ENCODE results near the gene DPP6. TPM values are rescaled to one million over a fixed set of nuclear protein-coding genes. Genes with fewer than 3 reads are reported as not detected.

Gene DPP6
- total RNA-seq, 1 donor from 2014 or later, result 2.2 TPM

- Mint-ChIP-seq H3K27ac (ENCODE audit: unreplicated experiment) (no peak overlapping the region), H3K27me3 (ENCODE audit: low read depth) (no peaks in the 10 kb centered on the region), H3K4me3 (no peak overlapping the region), H3K9me3 (no peaks in the 10 kb centered on the region), H3K36me3 (ENCODE audit: low read depth) (no peaks in the 10 kb centered on the region), H3K4me1 (no peaks in the 10 kb centered on the region)
- DNase-seq (ENCODE audit: low read depth, low spot score), result no peak
- TF ChIP-seq, protein P1, sequence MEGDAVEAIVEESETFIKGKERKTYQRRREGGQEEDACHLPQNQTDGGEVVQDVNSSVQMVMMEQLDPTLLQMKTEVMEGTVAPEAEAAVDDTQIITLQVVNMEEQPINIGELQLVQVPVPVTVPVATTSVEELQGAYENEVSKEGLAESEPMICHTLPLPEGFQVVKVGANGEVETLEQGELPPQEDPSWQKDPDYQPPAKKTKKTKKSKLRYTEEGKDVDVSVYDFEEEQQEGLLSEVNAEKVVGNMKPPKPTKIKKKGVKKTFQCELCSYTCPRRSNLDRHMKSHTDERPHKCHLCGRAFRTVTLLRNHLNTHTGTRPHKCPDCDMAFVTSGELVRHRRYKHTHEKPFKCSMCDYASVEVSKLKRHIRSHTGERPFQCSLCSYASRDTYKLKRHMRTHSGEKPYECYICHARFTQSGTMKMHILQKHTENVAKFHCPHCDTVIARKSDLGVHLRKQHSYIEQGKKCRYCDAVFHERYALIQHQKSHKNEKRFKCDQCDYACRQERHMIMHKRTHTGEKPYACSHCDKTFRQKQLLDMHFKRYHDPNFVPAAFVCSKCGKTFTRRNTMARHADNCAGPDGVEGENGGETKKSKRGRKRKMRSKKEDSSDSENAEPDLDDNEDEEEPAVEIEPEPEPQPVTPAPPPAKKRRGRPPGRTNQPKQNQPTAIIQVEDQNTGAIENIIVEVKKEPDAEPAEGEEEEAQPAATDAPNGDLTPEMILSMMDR (conservative IDR thresholded peaks at IDR 0.05), result no peak
These were observed 115.6 kb downstream of the DPP6 start for GRCh38 chr7:154167807-154168206.

DNA sequence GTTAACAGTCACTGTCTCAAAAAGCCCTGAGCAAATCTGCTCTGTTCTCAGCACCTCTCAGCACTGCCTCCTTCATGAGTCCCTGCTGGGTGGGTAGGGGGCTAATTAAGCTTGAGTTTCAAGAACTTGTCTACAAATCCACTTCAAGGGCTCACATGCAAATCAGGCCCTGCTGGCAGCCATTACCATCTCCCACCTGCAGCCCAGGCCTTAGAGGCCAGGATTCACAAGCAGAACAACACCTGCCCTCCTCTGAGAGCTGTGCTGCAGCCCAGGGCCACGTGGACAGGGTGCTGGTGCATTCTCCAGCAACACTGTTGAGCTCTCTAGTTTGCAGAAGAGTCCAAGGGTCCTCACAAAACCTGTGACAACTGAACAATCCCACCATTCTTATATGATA, 119.2 kb downstream of the DPP6 start:
- DNase-seq (ENCODE audit: low read depth, low spot score), result no peak
- H3K4me1 Mint-ChIP-seq, result no peaks in the 10 kb centered on the region
- TF ChIP-seq, protein P1 (conservative IDR thresholded peaks at IDR 0.05), result no peak

DNA sequence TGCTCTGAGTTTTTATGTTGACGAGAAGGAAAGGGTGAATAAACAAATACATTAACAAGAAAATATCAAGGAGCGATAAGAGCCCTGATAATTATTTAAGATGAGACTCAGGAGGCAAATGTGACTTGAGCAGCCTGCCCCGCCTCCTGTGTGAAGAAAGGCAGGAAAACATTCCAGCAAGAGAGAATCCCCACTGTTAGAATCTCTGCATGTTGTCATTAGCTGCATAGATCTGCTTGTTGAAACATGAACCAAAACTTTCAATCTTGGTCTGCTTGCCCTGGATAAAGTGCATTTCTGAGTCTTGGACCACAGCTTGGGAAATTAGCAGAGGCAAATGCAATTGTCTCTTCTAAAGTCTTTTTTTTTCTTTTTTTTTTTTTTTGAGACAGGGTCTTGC, 120.0 kb downstream of the DPP6 start:
- DNase-seq (ENCODE audit: low read depth, low spot score), result no peak

More for the DNA sequence above, 119.2 kb downstream of the DPP6 start:
- Mint-ChIP-seq H3K36me3 (ENCODE audit: low read depth) (no peaks in the 10 kb centered on the region), H3K4me3 (no peak overlapping the region), H3K27me3 (ENCODE audit: low read depth) (no peaks in the 10 kb centered on the region), H3K27ac (ENCODE audit: unreplicated experiment) (no peak overlapping the region), H3K9me3 (no peaks in the 10 kb centered on the region)

DNA sequence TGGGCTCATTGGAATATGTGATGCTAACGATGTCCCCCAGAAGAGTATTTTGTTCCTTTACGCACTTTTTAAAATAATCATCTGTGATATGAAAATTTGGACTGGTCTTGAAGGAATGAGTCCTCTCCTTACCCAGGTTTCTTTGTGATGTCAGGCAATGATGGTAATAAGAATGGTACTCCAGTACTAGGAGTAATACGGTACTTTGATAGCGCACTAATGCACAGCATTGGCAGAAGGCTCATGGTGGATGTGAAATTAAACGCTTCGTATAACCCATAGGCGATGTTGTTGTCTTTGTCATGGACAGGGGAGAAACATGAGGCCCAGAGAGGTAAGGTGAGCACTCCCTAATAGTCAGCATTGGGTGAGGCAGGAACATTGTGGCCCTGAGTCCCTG, 125.4 kb downstream of the DPP6 start:
- H3K4me1 Mint-ChIP-seq, result no peaks in the 10 kb centered on the region
- no peak overlapping the region for H3K27ac Mint-ChIP-seq (ENCODE audit: unreplicated experiment)
- no peak overlapping the region for H3K4me3 Mint-ChIP-seq
- TF ChIP-seq, protein P1 (conservative IDR thresholded peaks at IDR 0.05), result no peak
- H3K9me3 Mint-ChIP-seq, result no peaks in the 10 kb centered on the region
- no peaks in the 10 kb centered on the region for H3K36me3 Mint-ChIP-seq (ENCODE audit: low read depth)
- DNase-seq (ENCODE audit: low read depth, low spot score), result no peak
- H3K27me3 Mint-ChIP-seq (ENCODE audit: low read depth), result peaks cover 22% of the 10 kb centered on the region

More for the DNA sequence above, 120.0 kb downstream of the DPP6 start:
- Mint-ChIP-seq H3K27me3 (ENCODE audit: low read depth) (no peaks in the 10 kb centered on the region), H3K36me3 (ENCODE audit: low read depth) (no peaks in the 10 kb centered on the region), H3K4me3 (no peak overlapping the region), H3K4me1 (no peaks in the 10 kb centered on the region), H3K27ac (ENCODE audit: unreplicated experiment) (no peak overlapping the region), H3K9me3 (no peaks in the 10 kb centered on the region)
- TF ChIP-seq, protein P1 (conservative IDR thresholded peaks at IDR 0.05), result no peak

DNA sequence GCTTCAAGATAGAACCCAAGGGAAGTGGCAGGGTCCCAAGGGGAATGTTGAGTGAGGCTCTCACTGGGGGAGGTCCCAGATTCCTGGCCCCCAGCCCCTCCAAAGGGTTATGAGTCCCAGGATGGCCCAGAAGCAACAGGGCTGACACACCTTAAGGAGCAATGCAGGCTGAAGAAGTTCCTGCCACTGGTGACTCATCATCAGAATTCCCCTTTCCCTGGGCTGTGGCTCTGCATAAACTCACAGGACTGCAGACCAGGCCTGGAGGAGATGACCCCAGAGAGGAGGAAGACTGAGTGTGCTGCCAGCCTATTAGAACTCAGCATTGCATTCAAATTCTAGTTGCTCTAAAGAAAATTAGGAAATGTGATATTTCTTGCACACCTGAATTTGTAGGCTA, 126.7 kb downstream of the DPP6 start:
- TF ChIP-seq, protein P1 (conservative IDR thresholded peaks at IDR 0.05), result no peak
- DNase-seq (ENCODE audit: low read depth, low spot score), result no peak
- Mint-ChIP-seq H3K36me3 (ENCODE audit: low read depth) (no peaks in the 10 kb centered on the region), H3K9me3 (no peaks in the 10 kb centered on the region), H3K4me1 (peaks cover 8% of the 10 kb centered on the region), H3K27me3 (ENCODE audit: low read depth) (peaks cover 35% of the 10 kb centered on the region), H3K4me3 (no peak overlapping the region), H3K27ac (ENCODE audit: unreplicated experiment) (no peak overlapping the region)

- H3K27ac Mint-ChIP-seq (ENCODE audit: unreplicated experiment), result no peak overlapping the region
- peaks cover 8% of the 10 kb centered on the region for H3K4me1 Mint-ChIP-seq
- H3K4me3 Mint-ChIP-seq, result no peak overlapping the region
- peaks cover 61% of the 10 kb centered on the region for H3K27me3 Mint-ChIP-seq (ENCODE audit: low read depth)
- no peaks in the 10 kb centered on the region for H3K9me3 Mint-ChIP-seq
- no peaks in the 10 kb centered on the region for H3K36me3 Mint-ChIP-seq (ENCODE audit: low read depth)
- TF ChIP-seq, protein P1 (conservative IDR thresholded peaks at IDR 0.05), result no peak
- no peak for DNase-seq (ENCODE audit: low read depth, low spot score)
These were observed 131.3 kb downstream of the DPP6 start for GRCh38 chr7:154183482-154183881.
